T-helper 9 cell (primary cell): Measurements from ENCODE around the gene SNX3.

Experiments
- DNase-seq: peaks from one replicate; pipeline ENCODE4 v3.0.0-alpha.2; 2020

The SNX3 gene

GRCh38 chr6:108169464-108170331 is 91.1 kb downstream of the SNX3 start:
- no peak for DNase-seq

GRCh38 chr6:108168501-108169463 is 92.1 kb downstream of the SNX3 start:
- no peak for DNase-seq

GRCh38 chr6:108168090-108168463 is 92.8 kb downstream of the SNX3 start:
- no peak for DNase-seq

- DNase-seq: no peak
Observed at GRCh38 chr6:108167449-108168089, 93.3 kb downstream of the SNX3 start.

- DNase-seq: no peak
Observed at GRCh38 chr6:108166664-108167448, 94.0 kb downstream of the SNX3 start.

- no peak for DNase-seq
Observed at GRCh38 chr6:108165714-108166663, 94.9 kb downstream of the SNX3 start, which contains the start of gene NR2E1. NR2E1 (plus strand) TSS chr6:108166022; CDS start chr6:108166766, 744 bp downstream.

GRCh38 chr6:108164815-108165706 is 95.8 kb downstream of the SNX3 start:
- DNase-seq: no peak

GRCh38 chr6:108164543-108164814 is 96.4 kb downstream of the SNX3 start:
- DNase-seq: no peak

GRCh38 chr6:108163644-108164542 is 96.9 kb downstream of the SNX3 start:
- no peak for DNase-seq

- DNase-seq: no peak
Observed at GRCh38 chr6:108163267-108163643, 97.6 kb downstream of the SNX3 start.

- no peak for DNase-seq
Observed at GRCh38 chr6:108161724-108162282, 99.0 kb downstream of the SNX3 start.
